Duodenal mucosa (tissue), 2 donors: ENCODE measurements around the gene PTPRN2.

Experiments used
- H3K27ac ChIP-seq: one replicate; pipeline ENCODE4 v1.7.0; 2013; ENCODE audit warnings: low read depth, low read length
- H3K27me3 ChIP-seq, 2 donors: one replicate each; pipeline ENCODE4 v1.7.0; 2013; ENCODE audit warnings: low read length in 2 of 2, control low read depth in 1 of 2; ENCODE audit not compliant: insufficient read depth in 2 of 2, control insufficient read depth in 1 of 2
- H3K36me3 ChIP-seq, 2 donors: one replicate each; pipeline ENCODE4 v1.7.0; 2013; ENCODE audit warnings: low read length in 2 of 2, control low read depth in 1 of 2; ENCODE audit not compliant: insufficient read depth in 2 of 2, control insufficient read depth in 1 of 2
- H3K4me1 ChIP-seq, 2 donors: one replicate each; pipeline ENCODE4 v1.7.0; 2013; ENCODE audit warnings: low read length in 2 of 2, control low read depth in 1 of 2; ENCODE audit not compliant: insufficient read depth in 2 of 2, control insufficient read depth in 1 of 2
- H3K4me3 ChIP-seq, 2 donors: one replicate each; pipeline ENCODE4 v1.7.0; 2013; ENCODE audit warnings: low read length in 2 of 2, low read depth in 1 of 2
- H3K9ac ChIP-seq, 2 donors: one replicate each; pipeline ENCODE4 v1.7.0; 2013; ENCODE audit warnings: low read length in 2 of 2, low read depth in 1 of 2
- H3K9me3 ChIP-seq, 2 donors: one replicate each; pipeline ENCODE4 v1.7.0; 2013; ENCODE audit warnings: low read length in 2 of 2, control low read depth in 1 of 2; ENCODE audit not compliant: control insufficient read depth in 1 of 2

PTPRN2 gene

DNA sequence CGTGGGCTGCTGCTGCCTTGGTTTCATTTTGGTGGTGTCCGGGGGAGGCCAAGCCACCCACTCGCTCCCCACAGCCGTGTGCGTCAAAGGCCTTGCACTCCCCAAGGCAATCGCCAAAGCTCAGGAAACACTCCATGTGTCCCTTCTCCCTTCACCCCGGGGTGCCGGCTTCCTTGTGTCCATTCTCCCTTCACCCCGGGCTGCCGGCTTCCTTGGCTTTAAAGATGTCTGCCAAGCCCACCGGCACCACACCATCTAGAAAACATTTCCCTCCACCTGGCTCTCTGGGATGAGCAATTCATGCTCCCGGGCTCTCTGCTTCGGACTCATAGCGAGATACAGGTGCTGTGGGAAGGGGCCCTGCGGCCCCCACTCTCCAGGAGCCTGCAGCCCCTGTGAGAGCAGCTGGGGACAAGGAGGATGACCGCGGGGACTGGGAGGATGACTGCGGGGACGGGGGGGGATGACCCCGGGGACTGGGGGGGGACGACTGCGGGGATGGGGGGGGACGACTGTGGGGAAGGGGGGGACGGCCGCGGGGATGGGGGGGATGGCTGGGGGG is 928.7 kb downstream of the PTPRN2 start:
- H3K27ac ChIP-seq: no peak overlapping the region
- H3K36me3 ChIP-seq: no peaks in the 10 kb centered on the region
- no peak overlapping the region for H3K4me3 ChIP-seq
- H3K4me1 ChIP-seq: no peaks in the 10 kb centered on the region
- no peak overlapping the region for H3K9ac ChIP-seq
- no peaks in the 10 kb centered on the region for H3K27me3 ChIP-seq
- H3K9me3 ChIP-seq: no peaks in the 10 kb centered on the region

DNA sequence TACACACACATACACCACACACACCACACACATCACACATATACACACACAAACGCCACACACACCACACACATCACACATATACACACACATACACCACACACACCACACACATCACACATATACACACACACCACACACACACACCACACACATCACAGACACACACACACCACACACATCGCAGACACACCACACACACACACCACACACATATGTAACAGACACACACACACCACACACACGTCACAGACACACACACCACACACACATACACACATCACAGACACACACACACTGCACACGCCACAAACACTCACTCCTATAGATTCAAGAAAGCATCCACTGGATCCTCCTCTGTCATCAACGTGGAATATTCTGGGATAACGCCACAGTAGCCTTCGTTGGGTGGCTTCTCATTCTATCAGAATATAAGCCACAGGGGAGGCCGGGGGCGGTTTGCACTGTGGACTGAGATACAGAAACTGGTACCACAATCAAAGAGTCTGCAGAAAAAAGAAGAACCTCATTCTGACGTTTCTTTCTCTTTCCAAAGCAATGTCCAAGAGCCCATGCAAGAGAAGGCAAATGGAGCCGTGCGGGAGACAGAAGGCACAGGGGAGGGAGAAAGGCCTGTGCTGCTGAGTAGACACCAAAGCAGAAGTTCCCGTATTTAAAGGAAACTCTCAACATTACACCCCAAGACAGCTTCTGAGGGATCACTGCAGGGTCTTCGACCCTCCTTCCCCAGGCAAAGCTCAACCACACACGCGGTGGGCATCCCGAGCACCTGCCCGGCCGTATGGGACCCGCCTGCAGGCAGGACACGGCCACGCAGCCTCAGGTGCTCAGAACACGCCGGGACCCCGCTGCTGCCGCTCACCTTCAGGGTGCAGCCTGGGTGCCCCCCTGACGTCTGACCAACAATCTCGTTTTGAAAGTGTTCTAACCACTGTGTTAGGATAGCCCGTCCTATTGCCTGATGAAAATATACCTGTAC is 929.6 kb downstream of the PTPRN2 start:
- H3K9ac ChIP-seq: no peak overlapping the region
- no peaks in the 10 kb centered on the region for H3K9me3 ChIP-seq
- no peak overlapping the region for H3K4me3 ChIP-seq
- H3K4me1 ChIP-seq: no peaks in the 10 kb centered on the region
- no peaks in the 10 kb centered on the region for H3K27me3 ChIP-seq
- no peaks in the 10 kb centered on the region for H3K36me3 ChIP-seq
- H3K27ac ChIP-seq: no peak overlapping the region

- H3K9ac ChIP-seq: no peak overlapping the region
- H3K27me3 ChIP-seq: no peaks in the 10 kb centered on the region
- no peaks in the 10 kb centered on the region for H3K9me3 ChIP-seq
- H3K36me3 ChIP-seq: no peaks in the 10 kb centered on the region
- no peak overlapping the region for H3K27ac ChIP-seq
- H3K4me1 ChIP-seq: no peaks in the 10 kb centered on the region
- H3K4me3 ChIP-seq: no peak overlapping the region
Observed at GRCh38 chr7:157656195-157656769, 931.3 kb downstream of the PTPRN2 start.

GRCh38 chr7:157654350-157654749 is 933.3 kb downstream of the PTPRN2 start:
- no peak overlapping the region for H3K27ac ChIP-seq
- H3K27me3 ChIP-seq: no peaks in the 10 kb centered on the region
- H3K36me3 ChIP-seq: no peaks in the 10 kb centered on the region
- H3K9me3 ChIP-seq: no peaks in the 10 kb centered on the region
- H3K4me3 ChIP-seq: no peak overlapping the region
- H3K4me1 ChIP-seq: no peaks in the 10 kb centered on the region
- no peak overlapping the region for H3K9ac ChIP-seq

DNA sequence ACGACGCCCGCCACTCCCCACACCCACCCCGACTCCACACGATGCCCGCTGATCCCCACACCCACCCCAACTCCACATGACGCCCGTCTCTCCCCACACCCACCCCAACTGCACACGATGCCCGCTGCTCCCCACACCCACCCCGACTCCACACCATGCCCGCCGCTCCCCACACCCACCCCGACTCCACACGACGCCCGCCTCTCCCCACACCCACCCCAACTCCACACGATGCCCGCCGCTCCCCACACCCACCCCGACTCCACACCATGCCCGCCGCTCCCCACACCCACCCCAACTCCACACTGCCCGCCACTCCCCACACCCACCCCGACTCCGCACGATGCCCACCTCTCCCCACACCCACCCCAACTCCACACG is 933.8 kb downstream of the PTPRN2 start:
- Histone ChIP-seq H3K9ac (no peak overlapping the region), H3K36me3 (no peaks in the 10 kb centered on the region)

DNA sequence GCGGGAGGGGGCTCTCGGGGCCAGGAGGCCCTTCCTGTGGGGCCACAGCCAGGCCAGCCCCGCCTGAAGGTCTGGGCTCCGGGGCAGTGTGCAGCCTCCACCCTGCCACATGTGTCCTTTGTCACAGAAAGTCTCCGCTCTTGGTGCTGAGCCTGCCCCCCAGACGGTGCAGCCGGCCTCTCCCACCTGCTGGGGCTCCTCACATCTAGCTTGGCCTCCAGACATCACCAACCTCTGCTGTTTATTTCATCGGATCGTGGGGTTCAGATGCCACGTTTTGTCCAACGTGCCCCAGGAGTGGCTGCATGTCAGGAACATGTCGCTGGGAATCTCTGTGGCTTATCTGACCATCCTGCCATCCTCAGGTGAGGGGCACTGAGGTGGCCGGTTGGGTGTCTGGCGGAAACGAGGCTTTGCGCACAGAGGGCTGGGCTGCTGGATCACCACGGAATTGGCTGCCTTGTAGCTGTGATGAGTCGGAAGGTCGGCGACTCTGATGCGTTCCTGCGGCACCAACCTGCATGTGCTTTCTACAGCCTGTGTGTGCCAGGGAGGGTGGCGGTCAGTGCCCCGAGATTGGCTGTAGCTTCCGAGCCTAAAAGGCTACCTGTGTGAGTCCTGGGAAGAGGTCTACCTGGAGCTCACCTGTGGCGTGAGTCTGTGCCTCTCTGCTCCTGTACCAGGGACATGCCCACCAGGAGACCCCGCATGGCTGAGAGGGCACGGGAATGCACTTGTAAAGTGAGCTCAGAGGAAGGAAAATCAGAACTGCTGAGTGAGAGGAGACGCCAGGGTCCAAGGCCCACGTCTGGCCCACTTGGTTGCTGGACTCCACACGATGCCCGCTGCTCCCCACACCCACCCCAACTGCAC is 934.4 kb downstream of the PTPRN2 start:
- no peaks in the 10 kb centered on the region for H3K27me3 ChIP-seq
- H3K4me3 ChIP-seq: no peak overlapping the region
- H3K36me3 ChIP-seq: no peaks in the 10 kb centered on the region
- no peaks in the 10 kb centered on the region for H3K9me3 ChIP-seq
- H3K4me1 ChIP-seq: no peaks in the 10 kb centered on the region
- no peak overlapping the region for H3K27ac ChIP-seq
- no peak overlapping the region for H3K9ac ChIP-seq

More for the DNA sequence above, 933.8 kb downstream of the PTPRN2 start:
- Histone ChIP-seq H3K4me3 (no peak overlapping the region), H3K27ac (no peak overlapping the region), H3K27me3 (no peaks in the 10 kb centered on the region), H3K9me3 (no peaks in the 10 kb centered on the region), H3K4me1 (no peaks in the 10 kb centered on the region)

GRCh38 chr7:157652161-157652953 is 935.3 kb downstream of the PTPRN2 start:
- H3K4me3 ChIP-seq: no peak overlapping the region
- H3K4me1 ChIP-seq: no peaks in the 10 kb centered on the region
- H3K9ac ChIP-seq: no peak overlapping the region
- H3K27ac ChIP-seq: no peak overlapping the region
- no peaks in the 10 kb centered on the region for H3K27me3 ChIP-seq
- H3K36me3 ChIP-seq: no peaks in the 10 kb centered on the region
- H3K9me3 ChIP-seq: no peaks in the 10 kb centered on the region

- Histone ChIP-seq H3K4me3 (no peak overlapping the region), H3K36me3 (no peaks in the 10 kb centered on the region), H3K9me3 (no peaks in the 10 kb centered on the region), H3K27ac (no peak overlapping the region), H3K27me3 (no peaks in the 10 kb centered on the region), H3K9ac (no peak overlapping the region), H3K4me1 (no peaks in the 10 kb centered on the region)
Observed at GRCh38 chr7:157651366-157652160, 936.1 kb downstream of the PTPRN2 start.

DNA sequence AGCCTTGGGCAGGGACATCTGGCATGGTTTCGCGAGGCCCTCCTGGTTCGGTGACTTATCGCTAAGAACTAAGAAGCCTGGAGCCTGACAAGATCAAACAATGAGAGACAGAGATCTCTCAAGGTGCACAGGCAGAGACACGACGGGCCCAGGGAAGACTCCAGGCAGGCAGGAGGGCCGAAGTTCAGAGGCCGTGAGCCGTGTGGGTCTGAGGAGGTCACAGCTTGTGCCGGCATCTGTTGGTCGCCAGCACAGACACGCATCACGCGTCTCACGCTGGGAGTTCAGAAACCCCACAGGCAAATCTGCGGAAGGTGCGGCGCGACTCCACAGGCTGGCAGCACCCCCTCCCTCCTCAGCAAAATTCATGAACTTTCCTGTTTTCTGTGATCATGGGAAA is 936.8 kb downstream of the PTPRN2 start:
- Histone ChIP-seq H3K9ac (no peak overlapping the region), H3K4me3 (no peak overlapping the region), H3K4me1 (no peaks in the 10 kb centered on the region), H3K36me3 (no peaks in the 10 kb centered on the region), H3K27me3 (no peaks in the 10 kb centered on the region), H3K27ac (no peak overlapping the region), H3K9me3 (no peaks in the 10 kb centered on the region)
